Coronary artery (tissue), 2 donors: ENCODE data around the gene ATRNL1.

ENCODE experiments used
- DNase-seq: peaks from one replicate; pipeline ENCODE4 v3.0.0-alpha.2; 2017; ENCODE audit warnings: low spot score
- H3K27ac ChIP-seq, 2 donors: fragments of 200-600 bp; sonication (generic); one replicate each; pipeline ENCODE4 v1.5.1; 2016 to 2019
- H3K4me3 ChIP-seq: fragments of 200-600 bp; sonication (generic); 2 replicates; pipeline ENCODE4 v1.5.1; 2016; ENCODE audit warnings: mild to moderate bottlenecking, moderate library complexity
- CTCF ChIP-seq: fragments of 200-600 bp; sonication (generic); IDR thresholded peaks from one replicate; pipeline ENCODE4 v1.5.1; 2019; ENCODE audit warnings: antibody characterized with exemption

Gene ATRNL1

GRCh38 chr10:115063701-115064658 lies 29.2 kb upstream of the ATRNL1 start:
- no peak overlapping the region for H3K27ac ChIP-seq
- TF ChIP-seq CTCF = no peak
- H3K4me3 ChIP-seq = no peak overlapping the region
- no peak for DNase-seq

GRCh38 chr10:115065801-115066200 lies 27.4 kb upstream of the ATRNL1 start:
- no peak for TF ChIP-seq CTCF
- H3K4me3 ChIP-seq = no peak overlapping the region
- no peak for DNase-seq
- no peak overlapping the region for H3K27ac ChIP-seq

GRCh38 chr10:115066528-115066927 lies 26.6 kb upstream of the ATRNL1 start:
- H3K4me3 ChIP-seq = no peak overlapping the region
- no peak for DNase-seq
- no peak overlapping the region for H3K27ac ChIP-seq
- TF ChIP-seq CTCF = no peak

DNA sequence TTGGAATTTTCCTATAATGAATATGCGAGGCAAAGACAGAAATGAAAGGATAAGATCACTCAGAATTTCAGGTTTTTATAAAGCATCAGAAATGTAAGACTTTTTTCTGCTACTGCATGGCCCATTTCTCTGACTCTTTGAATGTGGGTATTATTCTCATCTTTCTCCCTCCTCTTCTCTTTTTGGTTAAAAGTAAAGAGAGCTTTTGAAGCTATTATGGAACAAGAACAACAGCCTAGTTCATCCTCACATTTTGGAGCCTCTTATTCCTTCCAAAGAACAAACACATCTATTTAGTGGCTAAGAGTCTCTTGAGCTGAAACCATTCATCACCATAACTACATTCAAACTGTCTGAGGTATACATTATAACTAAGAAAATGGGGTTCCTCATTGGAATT lies 19.4 kb upstream of the ATRNL1 start:
- Histone ChIP-seq H3K27ac (no peak overlapping the region), H3K4me3 (no peak overlapping the region)
- TF ChIP-seq CTCF = no peak
- DNase-seq = no peak

DNA sequence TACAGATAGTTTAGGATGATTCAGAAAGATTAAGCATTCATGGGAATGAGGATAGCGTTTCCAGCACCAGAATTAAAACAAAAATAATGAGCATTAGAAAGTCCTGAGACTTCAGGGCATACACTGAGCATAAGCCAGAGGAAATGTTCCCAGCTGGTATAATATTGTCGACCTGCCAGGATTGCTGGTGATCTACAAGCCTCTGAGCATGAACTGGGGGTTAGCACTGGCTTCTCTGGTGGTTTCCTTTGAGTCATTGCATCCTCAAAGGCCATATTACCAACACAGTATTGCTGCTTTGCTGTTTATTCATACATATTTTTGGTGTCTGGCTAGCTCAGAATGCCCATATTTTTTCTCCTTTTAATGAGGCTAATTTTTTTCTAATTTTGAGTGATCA lies 10.7 kb upstream of the ATRNL1 start:
- DNase-seq = no peak
- TF ChIP-seq CTCF = no peak
- Histone ChIP-seq H3K27ac (peak overlapping the region in 1 of 2 donors; percentile 25), H3K4me3 (no peak overlapping the region)

DNA sequence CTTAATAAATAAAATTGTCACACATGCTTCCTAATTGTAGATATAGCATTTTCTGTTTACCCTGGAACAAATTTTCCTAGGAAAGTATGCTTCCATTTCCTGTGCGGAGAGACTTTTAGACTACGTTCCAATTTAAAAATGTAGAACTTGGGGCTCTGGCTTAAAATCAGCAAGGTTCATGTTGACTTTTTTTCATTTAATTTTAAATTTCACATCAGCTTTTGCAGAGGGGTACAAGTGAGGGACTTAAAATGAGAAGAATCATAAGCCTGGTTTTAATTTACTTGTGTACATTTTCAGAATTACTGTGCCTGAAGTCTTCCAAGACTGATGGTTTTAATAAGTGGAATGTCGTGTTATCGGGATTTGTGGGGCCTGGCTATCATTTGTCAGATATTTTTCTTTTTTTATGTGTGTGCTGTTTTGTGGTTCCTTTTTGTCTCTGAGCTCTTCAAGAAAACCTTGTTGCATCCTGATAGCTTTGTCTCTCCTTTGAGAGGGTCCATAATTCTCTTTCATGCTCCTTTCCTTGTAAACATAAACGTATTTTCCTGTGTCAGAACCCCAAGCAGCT lies 8.8 kb upstream of the ATRNL1 start:
- no peak overlapping the region for H3K4me3 ChIP-seq
- no peak for DNase-seq
- no peak for TF ChIP-seq CTCF
- peak overlapping the region in 1 of 2 donors; percentile 55 for H3K27ac ChIP-seq

DNA sequence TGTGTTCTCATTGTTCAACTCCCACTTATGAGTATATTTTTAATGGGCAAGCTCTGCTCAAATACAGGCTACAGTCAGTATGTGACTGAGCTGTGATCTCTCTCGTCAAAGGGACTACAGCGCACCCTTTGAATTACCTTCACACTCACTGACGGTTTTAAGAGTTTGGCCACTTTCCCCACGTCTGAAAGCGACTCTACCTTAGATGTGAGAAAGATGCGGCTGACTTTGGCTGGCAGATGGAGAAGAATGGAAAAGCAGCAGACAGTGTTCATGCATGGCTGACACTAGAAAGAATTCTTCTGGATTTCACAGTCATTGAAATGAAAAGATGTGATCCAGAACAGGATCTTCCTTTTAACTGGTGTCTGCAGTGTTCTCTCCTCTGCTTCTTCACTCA lies 2.0 kb upstream of the ATRNL1 start:
- Histone ChIP-seq H3K27ac (no peak overlapping the region), H3K4me3 (no peak overlapping the region)
- no peak for TF ChIP-seq CTCF
- DNase-seq = no peak
